T-helper 9 cell (primary cell): Measurements from ENCODE around the gene SLC39A11.

Experiments used
- DNase-seq: peaks from one replicate; pipeline ENCODE4 v3.0.0-alpha.2; 2020

SLC39A11 gene

GRCh38 chr17:72671016-72671415, 421.5 kb downstream of the SLC39A11 start:
- DNase-seq = no peak

- DNase-seq = no peak
Measured at GRCh38 chr17:72667096-72668063, 425.1 kb downstream of the SLC39A11 start.

GRCh38 chr17:72665852-72666851, 426.3 kb downstream of the SLC39A11 start:
- no peak for DNase-seq

- no peak for DNase-seq
Measured at GRCh38 chr17:72662827-72663190, 429.7 kb downstream of the SLC39A11 start.

GRCh38 chr17:72661945-72662826, 430.3 kb downstream of the SLC39A11 start:
- DNase-seq = no peak

GRCh38 chr17:72661116-72661944, 431.2 kb downstream of the SLC39A11 start:
- DNase-seq = no peak

GRCh38 chr17:72660274-72661115, 432.0 kb downstream of the SLC39A11 start:
- DNase-seq = no peak

GRCh38 chr17:72659811-72660210, 432.7 kb downstream of the SLC39A11 start:
- no peak for DNase-seq

- no peak for DNase-seq
Measured at GRCh38 chr17:72658675-72659074, 433.8 kb downstream of the SLC39A11 start.

GRCh38 chr17:72657467-72658317, 434.8 kb downstream of the SLC39A11 start:
- DNase-seq = no peak

GRCh38 chr17:72656130-72656763, 436.2 kb downstream of the SLC39A11 start:
- DNase-seq = no peak

GRCh38 chr17:72654706-72655105, 437.8 kb downstream of the SLC39A11 start:
- no peak for DNase-seq

- no peak for DNase-seq
Measured at GRCh38 chr17:72651988-72652387, 440.5 kb downstream of the SLC39A11 start.

- DNase-seq = no peak
Measured at GRCh38 chr17:72648702-72649101, 443.8 kb downstream of the SLC39A11 start.

- DNase-seq = no peak
Measured at GRCh38 chr17:72646176-72646575, 446.3 kb downstream of the SLC39A11 start.

- no peak for DNase-seq
Measured at GRCh38 chr17:72644492-72644891, 448.0 kb downstream of the SLC39A11 start.

- no peak for DNase-seq
Measured at GRCh38 chr17:72643575-72644216, 448.8 kb downstream of the SLC39A11 start.

- no peak for DNase-seq
Measured at GRCh38 chr17:72642720-72643119, 449.8 kb downstream of the SLC39A11 start.
